Measurements from ENCODE around the gene PNPLA7. TPM values are rescaled to one million over a fixed set of nuclear protein-coding genes. Genes with fewer than 3 reads are reported as not detected.
"Not testable (repeated sequence)": the region's sequence is repeated elsewhere in the genome, so short reads cannot be mapped to it uniquely, and the experiment has no call there.

Gene PNPLA7
- total RNA-seq, 1 donor from 2014 or later, result 7.2 TPM

DNA sequence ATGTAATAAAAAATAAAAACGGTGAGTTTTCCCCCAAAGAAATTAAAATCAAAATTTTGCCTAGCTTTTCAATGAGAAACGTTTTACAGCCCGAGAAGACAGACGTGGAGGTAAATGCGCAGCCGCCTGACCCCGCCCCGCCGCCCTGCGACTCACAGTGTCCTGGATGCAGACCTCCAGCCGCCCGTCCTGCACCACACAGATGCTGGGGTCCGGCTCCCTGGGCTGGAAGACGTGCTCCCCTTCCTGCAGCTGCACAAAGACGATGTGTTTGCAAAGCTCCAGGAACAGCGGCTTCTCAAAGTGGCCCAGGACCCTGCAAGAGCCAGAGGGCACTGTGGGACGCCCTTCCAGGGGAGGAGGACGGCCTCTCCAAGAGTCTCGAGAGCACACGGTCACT is 7.7 kb downstream of the PNPLA7 start:
- no peak overlapping the region for H3K4me3 Mint-ChIP-seq (ENCODE audit: unreplicated experiment)
- no peaks in the 10 kb centered on the region for H3K9me3 Mint-ChIP-seq (ENCODE audit: unreplicated experiment)
- no peaks in the 10 kb centered on the region for H3K4me1 Mint-ChIP-seq (ENCODE audit: unreplicated experiment)
- no peak for DNase-seq (ENCODE audit: extremely low spot score, unreplicated experiment)
- no peaks in the 10 kb centered on the region for H3K27me3 Mint-ChIP-seq (ENCODE audit: unreplicated experiment)
- peaks cover 5% of the 10 kb centered on the region for H3K36me3 Mint-ChIP-seq (ENCODE audit: unreplicated experiment)
- no peak overlapping the region for H3K27ac Mint-ChIP-seq (ENCODE audit: unreplicated experiment)
- TF ChIP-seq, protein P1, sequence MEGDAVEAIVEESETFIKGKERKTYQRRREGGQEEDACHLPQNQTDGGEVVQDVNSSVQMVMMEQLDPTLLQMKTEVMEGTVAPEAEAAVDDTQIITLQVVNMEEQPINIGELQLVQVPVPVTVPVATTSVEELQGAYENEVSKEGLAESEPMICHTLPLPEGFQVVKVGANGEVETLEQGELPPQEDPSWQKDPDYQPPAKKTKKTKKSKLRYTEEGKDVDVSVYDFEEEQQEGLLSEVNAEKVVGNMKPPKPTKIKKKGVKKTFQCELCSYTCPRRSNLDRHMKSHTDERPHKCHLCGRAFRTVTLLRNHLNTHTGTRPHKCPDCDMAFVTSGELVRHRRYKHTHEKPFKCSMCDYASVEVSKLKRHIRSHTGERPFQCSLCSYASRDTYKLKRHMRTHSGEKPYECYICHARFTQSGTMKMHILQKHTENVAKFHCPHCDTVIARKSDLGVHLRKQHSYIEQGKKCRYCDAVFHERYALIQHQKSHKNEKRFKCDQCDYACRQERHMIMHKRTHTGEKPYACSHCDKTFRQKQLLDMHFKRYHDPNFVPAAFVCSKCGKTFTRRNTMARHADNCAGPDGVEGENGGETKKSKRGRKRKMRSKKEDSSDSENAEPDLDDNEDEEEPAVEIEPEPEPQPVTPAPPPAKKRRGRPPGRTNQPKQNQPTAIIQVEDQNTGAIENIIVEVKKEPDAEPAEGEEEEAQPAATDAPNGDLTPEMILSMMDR (IDR thresholded peaks at IDR 0.05), result no peak

GRCh38 chr9:137540536-137540935 is 9.7 kb downstream of the PNPLA7 start:
- no peaks in the 10 kb centered on the region for H3K9me3 Mint-ChIP-seq (ENCODE audit: unreplicated experiment)
- H3K4me3 Mint-ChIP-seq (ENCODE audit: unreplicated experiment), result no peak overlapping the region

GRCh38 chr9:137538058-137538457 is 12.1 kb downstream of the PNPLA7 start:
- H3K9me3 Mint-ChIP-seq (ENCODE audit: unreplicated experiment), result no peaks in the 10 kb centered on the region
- no peaks in the 10 kb centered on the region for H3K27me3 Mint-ChIP-seq (ENCODE audit: unreplicated experiment)
- no peak overlapping the region for H3K4me3 Mint-ChIP-seq (ENCODE audit: unreplicated experiment)
- DNase-seq (ENCODE audit: extremely low spot score, unreplicated experiment), result no peak
- peaks cover 13% of the 10 kb centered on the region for H3K36me3 Mint-ChIP-seq (ENCODE audit: unreplicated experiment)
- peaks cover 7% of the 10 kb centered on the region for H3K4me1 Mint-ChIP-seq (ENCODE audit: unreplicated experiment)
- H3K27ac Mint-ChIP-seq (ENCODE audit: unreplicated experiment), result no peak overlapping the region
- TF ChIP-seq, protein P1 (IDR thresholded peaks at IDR 0.05), result no peak

More at GRCh38 chr9:137540536-137540935, 9.7 kb downstream of the PNPLA7 start:
- TF ChIP-seq, protein P1 (IDR thresholded peaks at IDR 0.05), result no peak
- Mint-ChIP-seq H3K4me1 (ENCODE audit: unreplicated experiment) (no peaks in the 10 kb centered on the region), H3K36me3 (ENCODE audit: unreplicated experiment) (peaks cover 10% of the 10 kb centered on the region), H3K27ac (ENCODE audit: unreplicated experiment) (no peak overlapping the region), H3K27me3 (ENCODE audit: unreplicated experiment) (no peaks in the 10 kb centered on the region)
- no peak for DNase-seq (ENCODE audit: extremely low spot score, unreplicated experiment)

GRCh38 chr9:137536594-137537131 is 13.5 kb downstream of the PNPLA7 start:
- not testable (repeated sequence) for H3K27me3 Mint-ChIP-seq (ENCODE audit: unreplicated experiment); DNase-seq (ENCODE audit: extremely low spot score, unreplicated experiment); H3K9me3 Mint-ChIP-seq (ENCODE audit: unreplicated experiment); H3K4me3 Mint-ChIP-seq (ENCODE audit: unreplicated experiment); H3K27ac Mint-ChIP-seq (ENCODE audit: unreplicated experiment); H3K4me1 Mint-ChIP-seq (ENCODE audit: unreplicated experiment)
- H3K36me3 Mint-ChIP-seq (ENCODE audit: unreplicated experiment), result peaks cover 13% of the 10 kb centered on the region

- no peaks in the 10 kb centered on the region for H3K27me3 Mint-ChIP-seq (ENCODE audit: unreplicated experiment)
- no peaks in the 10 kb centered on the region for H3K9me3 Mint-ChIP-seq (ENCODE audit: unreplicated experiment)
- H3K36me3 Mint-ChIP-seq (ENCODE audit: unreplicated experiment), result peaks cover 9% of the 10 kb centered on the region
- H3K27ac Mint-ChIP-seq (ENCODE audit: unreplicated experiment), result peak overlapping the region; percentile 36
- TF ChIP-seq, protein P1 (IDR thresholded peaks at IDR 0.05), result no peak
- H3K4me1 Mint-ChIP-seq (ENCODE audit: unreplicated experiment), result peaks cover 7% of the 10 kb centered on the region
- no peak for DNase-seq (ENCODE audit: extremely low spot score, unreplicated experiment)
- no peak overlapping the region for H3K4me3 Mint-ChIP-seq (ENCODE audit: unreplicated experiment)
Observed at GRCh38 chr9:137535120-137535428, 15.1 kb downstream of the PNPLA7 start.
